HG03457 (cell line): Measurements from ENCODE around the gene TMEM139.

Experiments used
- ATAC-seq: cut with Tn5 transposase; IDR thresholded peaks from one replicate; pipeline ENCODE4 v1.9.1; 2021; ENCODE audit warnings: moderate number of reproducible peaks; ENCODE audit not compliant: unreplicated experiment

TMEM139 gene

DNA sequence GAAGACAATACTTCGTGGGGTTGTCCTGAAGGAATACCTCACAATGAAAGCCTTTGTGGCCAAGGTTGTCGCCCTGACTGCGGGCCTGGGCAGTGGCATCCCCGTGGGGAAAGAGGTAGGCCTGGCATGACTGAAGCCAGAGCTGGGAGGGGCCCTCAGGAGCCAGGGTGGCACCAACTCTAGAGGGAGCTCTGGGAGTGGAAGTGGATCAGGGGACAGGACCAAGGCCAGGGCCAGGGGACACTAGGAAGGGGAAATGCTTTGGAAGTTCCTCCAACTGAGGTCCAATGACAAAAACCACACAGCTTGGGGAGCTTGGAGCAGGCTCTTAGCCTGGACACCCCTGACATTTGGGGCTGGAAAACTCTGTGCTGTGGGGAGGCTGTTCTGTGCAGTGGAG lies 37.0 kb downstream of the TMEM139 start:
- ATAC-seq: no peak

DNA sequence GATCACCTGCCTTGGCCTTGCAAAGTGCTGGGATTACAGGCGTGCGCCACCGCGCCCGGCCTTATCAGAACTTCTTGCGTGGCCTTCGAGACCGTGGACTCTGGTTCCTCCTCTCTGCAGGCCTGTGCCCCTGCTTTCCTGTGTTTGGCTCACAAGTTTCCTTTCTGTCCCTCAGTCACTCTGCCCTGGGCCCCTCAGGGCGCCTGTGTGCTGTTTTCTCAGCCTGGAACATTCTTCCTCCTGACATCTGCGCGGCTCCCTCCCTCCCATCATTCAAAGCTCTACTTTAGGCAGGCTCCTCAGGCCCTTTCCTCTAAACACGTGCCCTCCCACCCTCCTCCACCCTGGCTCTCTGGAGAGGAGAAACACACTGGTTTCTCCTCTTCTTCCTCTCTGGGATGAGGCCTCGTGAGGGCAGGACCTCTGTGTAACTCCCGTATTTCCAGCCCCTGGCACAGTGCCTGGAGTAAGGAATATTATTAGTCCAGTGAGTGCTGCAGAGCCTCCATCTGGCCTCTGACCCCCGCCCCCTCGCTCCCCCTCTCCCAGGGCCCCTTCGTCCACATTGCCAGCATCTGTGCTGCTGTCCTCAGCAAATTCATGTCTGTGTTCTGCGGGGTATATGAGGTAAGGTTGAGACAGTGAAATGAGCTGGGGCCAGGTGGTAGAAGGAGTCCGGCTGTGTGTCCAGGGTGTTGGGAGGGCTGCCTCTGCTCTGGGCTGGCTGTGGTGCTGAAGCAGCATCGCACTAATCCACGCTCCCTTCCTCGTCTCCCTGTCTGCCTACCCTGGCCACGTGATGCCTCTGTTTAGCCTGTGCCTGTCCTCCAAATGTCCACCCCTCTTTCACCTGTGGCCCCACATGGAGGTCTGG lies 38.2 kb downstream of the TMEM139 start:
- no peak for ATAC-seq

DNA sequence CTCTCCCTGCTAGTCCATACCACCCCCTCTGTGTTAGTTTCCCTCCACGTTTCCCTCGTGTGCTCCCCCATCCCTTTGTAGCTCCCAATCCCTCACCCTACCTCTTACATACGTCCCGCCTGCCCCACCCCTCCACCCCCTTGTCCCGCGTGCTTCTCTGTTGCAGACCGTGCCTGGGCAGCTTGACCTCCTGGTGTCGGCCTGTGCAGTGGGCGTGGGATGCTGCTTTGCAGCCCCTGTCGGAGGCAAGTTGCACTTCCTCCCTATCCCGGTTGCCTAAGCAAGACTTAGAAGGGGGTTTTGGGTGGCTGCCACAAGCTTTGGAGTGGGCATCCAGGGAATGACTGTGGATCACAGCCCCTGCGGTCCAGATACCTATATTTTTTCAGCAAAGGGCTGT lies 38.9 kb downstream of the TMEM139 start:
- no peak for ATAC-seq

DNA sequence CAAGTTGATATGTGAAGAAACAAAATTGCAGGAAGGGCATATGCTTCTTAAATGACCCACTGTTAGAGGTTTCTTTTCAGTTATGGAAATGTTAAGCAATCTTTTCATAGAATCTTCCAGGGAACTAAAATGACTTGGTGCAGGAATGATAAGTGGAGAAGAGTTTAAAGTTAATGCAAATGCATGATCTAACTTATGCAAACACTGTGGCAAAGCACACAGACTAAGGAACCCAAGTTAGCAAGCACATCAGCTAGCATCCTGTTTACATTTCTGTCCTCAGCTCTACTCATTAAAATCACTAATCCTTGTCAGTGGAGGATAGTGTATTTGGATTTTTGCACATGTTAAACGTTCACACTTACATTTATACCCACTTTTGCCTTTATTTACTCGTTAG lies 40.5 kb downstream of the TMEM139 start:
- peak; percentile 47 for ATAC-seq

DNA sequence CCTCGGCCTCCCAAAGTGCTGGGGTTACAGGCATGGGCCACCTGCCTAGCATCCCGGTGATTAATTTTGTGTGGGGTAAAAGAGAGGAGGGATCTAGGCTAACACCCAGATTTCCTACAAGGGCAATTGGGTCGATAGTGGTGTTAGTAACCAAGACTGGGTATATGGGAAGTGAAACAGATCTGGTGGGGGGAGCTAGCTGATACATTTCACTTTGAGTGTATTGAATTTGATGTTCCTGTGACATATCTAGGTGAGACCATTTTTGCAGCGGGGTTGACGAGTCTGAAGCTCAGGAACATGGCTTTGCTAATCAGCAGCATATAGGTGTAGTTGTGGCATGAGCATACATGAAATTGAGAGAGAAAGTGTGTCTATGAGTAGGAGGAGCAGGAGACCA lies 43.1 kb downstream of the TMEM139 start:
- no peak for ATAC-seq

DNA sequence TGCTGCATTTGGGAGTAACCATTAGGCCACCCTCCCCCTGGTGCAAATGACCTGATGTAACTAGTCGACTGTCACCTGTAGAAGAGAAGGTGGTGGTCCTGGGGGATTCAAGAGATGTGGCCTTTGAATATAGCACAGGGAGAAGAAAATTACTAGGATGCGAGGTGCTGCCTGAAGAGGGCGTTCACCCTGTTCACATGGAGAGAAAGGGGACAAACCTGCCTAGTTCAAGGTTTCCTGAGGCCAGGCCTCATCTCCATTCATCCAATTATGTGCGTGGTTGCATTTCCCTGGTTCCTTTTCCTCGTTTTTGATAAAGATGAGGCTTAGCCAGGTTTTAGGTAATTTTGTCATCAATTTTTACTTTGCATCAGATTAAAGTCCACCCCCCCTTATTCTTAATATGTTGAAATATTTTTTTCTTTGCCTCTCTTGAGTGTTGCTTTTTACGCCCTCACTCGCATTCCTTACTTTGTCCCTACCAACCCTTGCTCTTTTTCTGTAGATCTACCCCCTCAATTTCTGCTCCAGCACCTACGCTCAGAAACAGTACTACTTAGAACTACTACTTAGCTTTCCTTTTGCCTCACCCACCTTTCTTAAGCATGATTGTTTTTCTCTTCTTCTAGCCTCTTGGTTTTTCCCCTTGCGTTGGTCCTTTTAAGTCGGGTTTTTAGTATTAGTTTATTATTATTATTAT lies 44.9 kb downstream of the TMEM139 start:
- ATAC-seq: no peak

DNA sequence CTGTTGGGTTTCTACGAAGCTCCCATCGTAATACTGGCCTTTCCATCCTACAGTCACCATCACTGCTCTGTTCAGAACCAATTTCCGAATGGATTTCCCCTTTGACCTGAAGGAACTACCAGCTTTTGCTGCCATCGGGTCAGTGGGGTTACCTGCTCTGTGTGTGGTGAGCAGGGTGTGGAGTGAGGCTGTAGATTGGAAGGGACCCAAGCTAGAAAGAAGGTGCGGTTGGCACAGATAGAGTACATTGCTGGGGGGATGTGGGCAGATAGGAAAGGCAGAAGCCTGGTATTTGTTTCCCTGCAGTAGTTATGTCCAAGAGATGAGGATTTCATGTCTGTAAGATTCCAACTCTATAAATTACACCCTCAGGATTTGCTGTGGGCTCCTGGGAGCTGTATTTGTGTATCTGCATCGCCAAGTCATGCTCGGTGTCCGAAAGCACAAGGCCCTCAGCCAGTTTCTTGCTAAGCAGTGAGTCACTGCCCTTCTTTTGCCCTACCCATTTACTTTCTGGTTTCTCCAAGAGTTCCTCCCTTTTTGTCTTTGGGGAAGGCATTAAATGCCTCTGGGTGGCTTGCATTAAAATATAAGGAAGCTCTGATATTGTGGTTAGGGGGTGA lies 46.5 kb downstream of the TMEM139 start:
- no peak for ATAC-seq

DNA sequence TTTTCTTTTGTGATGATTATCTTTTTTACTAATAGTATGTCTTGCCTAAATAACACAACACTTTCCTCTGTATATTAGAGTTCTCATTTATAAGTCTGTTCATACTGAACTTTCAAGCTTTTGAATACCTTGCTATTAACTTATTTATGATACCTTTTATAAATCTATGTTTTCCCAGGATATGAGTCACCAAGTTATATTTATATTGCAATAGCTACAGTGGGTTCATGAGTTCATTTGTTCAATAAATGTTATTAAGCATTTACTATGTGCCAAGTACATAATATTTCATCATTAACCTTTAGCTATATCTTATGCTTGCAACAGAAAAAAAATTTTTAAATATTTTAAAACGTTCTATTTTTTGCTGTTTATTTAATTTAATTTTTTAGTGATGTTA lies 49.5 kb downstream of the TMEM139 start:
- ATAC-seq: no peak

DNA sequence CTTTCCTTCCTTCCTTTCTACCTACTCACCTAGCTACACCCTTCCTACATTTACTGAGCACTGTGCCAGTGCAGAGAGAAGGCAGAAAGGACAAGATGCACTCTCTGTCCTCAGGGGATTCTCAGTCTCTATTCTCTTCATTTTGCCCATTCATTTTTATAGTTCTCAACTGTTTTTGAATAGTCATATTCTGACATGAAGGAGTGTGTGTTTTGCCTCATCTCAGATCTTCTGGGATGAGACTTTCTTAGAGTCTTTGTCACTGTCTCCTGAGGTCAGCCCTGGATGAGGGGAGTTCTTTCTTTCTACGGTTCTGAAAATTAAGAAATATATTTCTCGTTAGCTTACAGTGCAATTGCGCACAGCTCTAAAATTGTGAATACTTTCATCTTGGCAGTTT lies 52.5 kb downstream of the TMEM139 start:
- no peak for ATAC-seq
